Tibial nerve (tissue), 4 donors: ENCODE results near the gene IFNA4. TPM values are rescaled to one million over a fixed set of nuclear protein-coding genes. Genes with fewer than 3 reads are reported as not detected.
"Not testable (repeated sequence)": the region's sequence is repeated elsewhere in the genome, so short reads cannot be mapped to it uniquely, and the experiment has no call there.

ENCODE experiments used
- DNase-seq, 2 donors: peaks; one replicate each; pipeline ENCODE4 v3.0.0-alpha.2; 2019; ENCODE audit warnings: low spot score in 2 of 2
- H3K27ac ChIP-seq, 4 donors: fragments of 200-600 bp; sonication (generic) in 3 of 4; one replicate each; pipeline ENCODE4 v1.5.1; 2017 to 2019; ENCODE audit warnings: mild to moderate bottlenecking in 1 of 4
- H3K27me3 ChIP-seq, 2 donors: fragments of 200-600 bp; sonication (generic) in 1 of 2; one replicate each; pipeline versions ENCODE4 v1.5.1 to v1.6.0; 2017 to 2019
- H3K36me3 ChIP-seq, 3 donors: fragments of 200-600 bp; sonication (generic); one replicate each; pipeline ENCODE4 v1.5.1; 2018 to 2019
- H3K4me1 ChIP-seq, 4 donors: fragments of 200-600 bp; sonication (generic) in 3 of 4; one replicate each; pipeline ENCODE4 v1.5.1; 2017 to 2019
- H3K4me3 ChIP-seq, 4 donors: fragments of 200-600 bp; sonication (generic) in 3 of 4; one replicate each; pipeline ENCODE4 v1.5.1; 2017 to 2019; ENCODE audit warnings: mild to moderate bottlenecking in 1 of 4, moderate library complexity in 1 of 4
- H3K9me3 ChIP-seq, 4 donors: fragments of 200-600 bp; sonication (generic) in 3 of 4; one replicate each; pipeline ENCODE4 v1.5.1; 2017 to 2019
- CTCF ChIP-seq, 5 experiments: fragments of 200-600 bp in 3 of 5; fragments of 450-650 bp in 2 of 5; sonication (generic) in 3 of 5; IDR thresholded peaks; one replicate each; pipeline ENCODE4 v1.5.1; 2016 to 2019; ENCODE audit warnings: antibody characterized with exemption in 5 of 5, mild to moderate bottlenecking in 3 of 5, moderate library complexity in 2 of 5
- EP300 ChIP-seq, 2 donors: sonication (generic); formaldehyde crosslinking; IDR thresholded peaks; one replicate each; pipeline ENCODE4 v1.6.1; 2017; ENCODE audit warnings: antibody characterized with exemption in 2 of 2, mild to moderate bottlenecking in 1 of 2
- POLR2A ChIP-seq, 2 donors: fragments of 450-650 bp; IDR thresholded peaks; one replicate each; pipeline ENCODE4 v1.6.1; 2017; ENCODE audit warnings: antibody characterized with exemption in 2 of 2, mild to moderate bottlenecking in 2 of 2, moderate library complexity in 2 of 2
- WGBS, 2 donors: methylation state at CpG; one replicate each; pipeline ENCODE4 v1.1.5; 2018; 5-methylcytosine and 5-hydroxymethylcytosine counted together
- total RNA-seq, 4 donors: library from RNA; depleted of rRNA; stranded (reverse); fragments of >200 nt; gene quantifications; one replicate each; pipeline ENCODE4 v1.1.0, GENCODE V29; 2016

Gene IFNA4
- total RNA-seq, 4 donors from 2014 or later, result not detected

GRCh38 chr9:21194867-21195776, 7.7 kb upstream of the IFNA4 start:
- DNase-seq, result peak in 1 of 2 donors; percentile 26
- not testable (repeated sequence) for H3K4me1 ChIP-seq, H3K27me3 ChIP-seq, H3K4me3 ChIP-seq, H3K27ac ChIP-seq, H3K9me3 ChIP-seq, H3K36me3 ChIP-seq
- WGBS, 2 donors, result 38 to 41% methylated on average over 6 of the region's 6 CpGs
- peak; percentile 27 to 45 (median 42) for TF ChIP-seq CTCF (IDR thresholded peaks at IDR 0.05)

GRCh38 chr9:21182810-21183736, 4.3 kb downstream of the IFNA4 start:
- peak in 1 of 2 donors; percentile 18 for DNase-seq
- not testable (repeated sequence) for H3K36me3 ChIP-seq, H3K27me3 ChIP-seq, H3K4me3 ChIP-seq, H3K9me3 ChIP-seq, H3K27ac ChIP-seq, H3K4me1 ChIP-seq
- TF ChIP-seq CTCF (IDR thresholded peaks at IDR 0.05), result peak in 2 of 5 experiments; percentile 12 to 18
- 33 to 43% methylated on average over 4 of the region's 4 CpGs for WGBS, 2 donors

GRCh38 chr9:21174671-21175070, 12.7 kb downstream of the IFNA4 start:
- no peaks in the 10 kb centered on the region for H3K27me3 ChIP-seq
- H3K9me3 ChIP-seq, result no peaks in the 10 kb centered on the region
- TF ChIP-seq CTCF (IDR thresholded peaks at IDR 0.05) (no peak), POLR2A (IDR thresholded peaks at IDR 0.05) (no peak), EP300 (IDR thresholded peaks at IDR 0.05) (no peak)
- no peak for DNase-seq
- no peak overlapping the region for H3K4me3 ChIP-seq
- no peak overlapping the region for H3K27ac ChIP-seq
- H3K4me1 ChIP-seq, result no peaks in the 10 kb centered on the region
- 85 to 91% methylated on average over 2 of the region's 2 CpGs for WGBS, 2 donors
- H3K36me3 ChIP-seq, result no peaks in the 10 kb centered on the region

- H3K9me3 ChIP-seq, result no peaks in the 10 kb centered on the region
- H3K27me3 ChIP-seq, result no peaks in the 10 kb centered on the region
- DNase-seq, result no peak
- H3K36me3 ChIP-seq, result no peaks in the 10 kb centered on the region
- TF ChIP-seq CTCF (IDR thresholded peaks at IDR 0.05) (no peak), EP300 (IDR thresholded peaks at IDR 0.05) (no peak), POLR2A (IDR thresholded peaks at IDR 0.05) (no peak)
- H3K4me1 ChIP-seq, result no peaks in the 10 kb centered on the region
- no peak overlapping the region for H3K27ac ChIP-seq
- WGBS, 2 donors, result 88 to 90% methylated on average over 3 of the region's 3 CpGs
- no peak overlapping the region for H3K4me3 ChIP-seq
Measured at GRCh38 chr9:21172156-21172555, 15.2 kb downstream of the IFNA4 start.

GRCh38 chr9:21171351-21171750, 16.0 kb downstream of the IFNA4 start:
- Histone ChIP-seq H3K9me3 (no peaks in the 10 kb centered on the region), H3K27ac (no peak overlapping the region), H3K27me3 (no peaks in the 10 kb centered on the region), H3K4me1 (no peaks in the 10 kb centered on the region), H3K4me3 (no peak overlapping the region), H3K36me3 (no peaks in the 10 kb centered on the region)
- WGBS, 2 donors, result 74 to 84% methylated on average over 1 of the region's 1 CpG
- DNase-seq, result no peak
- TF ChIP-seq POLR2A (IDR thresholded peaks at IDR 0.05) (no peak), EP300 (IDR thresholded peaks at IDR 0.05) (no peak), CTCF (IDR thresholded peaks at IDR 0.05) (no peak)

GRCh38 chr9:21166560-21166959, 20.8 kb downstream of the IFNA4 start, which contains the start of gene IFNA21:
TSS of gene IFNA21 (minus strand) at chr9:21166660. CDS start at chr9:21166612, 48 bp downstream.
- H3K27me3 ChIP-seq, H3K4me3 ChIP-seq, DNase-seq, H3K4me1 ChIP-seq, H3K27ac ChIP-seq, H3K36me3 ChIP-seq, H3K9me3 ChIP-seq: not testable (repeated sequence)
- 90% methylated on average over 2 of the region's 2 CpGs for WGBS, 2 donors
